MV-4-11 (cell line): ENCODE measurements around the gene NUBP1.

Experiments used
- DNase-seq: peaks from one replicate; lab custom pipeline; 2025; lab: John Stamatoyannopoulos, UW

The NUBP1 gene

GRCh38 chr16:10806698-10807097 lies 63.1 kb downstream of the NUBP1 start:
- DNase-seq: peak; percentile 90

- DNase-seq: no peak
Measured at GRCh38 chr16:10808218-10808617, 64.6 kb downstream of the NUBP1 start.

GRCh38 chr16:10808850-10809249 lies 65.2 kb downstream of the NUBP1 start:
- no peak for DNase-seq

- no peak for DNase-seq
Measured at GRCh38 chr16:10809706-10810105, 66.1 kb downstream of the NUBP1 start.

- DNase-seq: no peak
Measured at GRCh38 chr16:10812312-10813098, 68.9 kb downstream of the NUBP1 start.

GRCh38 chr16:10813099-10813455 lies 69.4 kb downstream of the NUBP1 start:
- no peak for DNase-seq

GRCh38 chr16:10817514-10817913 lies 73.9 kb downstream of the NUBP1 start:
- no peak for DNase-seq

- DNase-seq: no peak
Measured at GRCh38 chr16:10817963-10818941, 74.6 kb downstream of the NUBP1 start, which contains the start of gene TVP23A. Gene TVP23A (minus strand): TSS chr16:10818794. CDS start chr16:10818493, 301 bp downstream.
